Measurements from ENCODE around the gene NFKBIA.

GRCh38 chr14:35388656-35389314, 15.8 kb downstream of the NFKBIA start:
- TF ChIP-seq TCF7 (CRISPR knock-in tag; IDR thresholded peaks at IDR 0.05; ENCODE audit: low read depth) (no peak), TP53 (CRISPR knock-in tag; IDR thresholded peaks at IDR 0.05) (no peak), CREB1 (CRISPR knock-in tag; IDR thresholded peaks at IDR 0.05) (no peak), E2F4 (CRISPR knock-in tag; IDR thresholded peaks at IDR 0.05; ENCODE audit: borderline replicate concordance, low read depth) (no peak), ZNF138 (CRISPR knock-in tag; conservative IDR thresholded peaks at IDR 0.05) (no peak), JUN (CRISPR knock-in tag; IDR thresholded peaks at IDR 0.05) (no peak), NR1H2 (CRISPR knock-in tag; IDR thresholded peaks at IDR 0.05) (no peak), NFE2L1 (CRISPR knock-in tag; IDR thresholded peaks at IDR 0.05) (no peak)
- TF ChIP-seq, protein P1, sequence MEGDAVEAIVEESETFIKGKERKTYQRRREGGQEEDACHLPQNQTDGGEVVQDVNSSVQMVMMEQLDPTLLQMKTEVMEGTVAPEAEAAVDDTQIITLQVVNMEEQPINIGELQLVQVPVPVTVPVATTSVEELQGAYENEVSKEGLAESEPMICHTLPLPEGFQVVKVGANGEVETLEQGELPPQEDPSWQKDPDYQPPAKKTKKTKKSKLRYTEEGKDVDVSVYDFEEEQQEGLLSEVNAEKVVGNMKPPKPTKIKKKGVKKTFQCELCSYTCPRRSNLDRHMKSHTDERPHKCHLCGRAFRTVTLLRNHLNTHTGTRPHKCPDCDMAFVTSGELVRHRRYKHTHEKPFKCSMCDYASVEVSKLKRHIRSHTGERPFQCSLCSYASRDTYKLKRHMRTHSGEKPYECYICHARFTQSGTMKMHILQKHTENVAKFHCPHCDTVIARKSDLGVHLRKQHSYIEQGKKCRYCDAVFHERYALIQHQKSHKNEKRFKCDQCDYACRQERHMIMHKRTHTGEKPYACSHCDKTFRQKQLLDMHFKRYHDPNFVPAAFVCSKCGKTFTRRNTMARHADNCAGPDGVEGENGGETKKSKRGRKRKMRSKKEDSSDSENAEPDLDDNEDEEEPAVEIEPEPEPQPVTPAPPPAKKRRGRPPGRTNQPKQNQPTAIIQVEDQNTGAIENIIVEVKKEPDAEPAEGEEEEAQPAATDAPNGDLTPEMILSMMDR (IDR thresholded peaks at IDR 0.05): no peak
- TF ChIP-seq, protein P2, sequence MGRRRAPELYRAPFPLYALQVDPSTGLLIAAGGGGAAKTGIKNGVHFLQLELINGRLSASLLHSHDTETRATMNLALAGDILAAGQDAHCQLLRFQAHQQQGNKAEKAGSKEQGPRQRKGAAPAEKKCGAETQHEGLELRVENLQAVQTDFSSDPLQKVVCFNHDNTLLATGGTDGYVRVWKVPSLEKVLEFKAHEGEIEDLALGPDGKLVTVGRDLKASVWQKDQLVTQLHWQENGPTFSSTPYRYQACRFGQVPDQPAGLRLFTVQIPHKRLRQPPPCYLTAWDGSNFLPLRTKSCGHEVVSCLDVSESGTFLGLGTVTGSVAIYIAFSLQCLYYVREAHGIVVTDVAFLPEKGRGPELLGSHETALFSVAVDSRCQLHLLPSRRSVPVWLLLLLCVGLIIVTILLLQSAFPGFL (CRISPR knock-in tag; IDR thresholded peaks at IDR 0.05; ENCODE audit: borderline replicate concordance): no peak
